Left lung (tissue), 10 donors: Measurements from ENCODE around the gene OR56A4. TPM values are rescaled to one million over a fixed set of nuclear protein-coding genes. Genes with fewer than 3 reads are reported as not detected.

Experiments used
- ATAC-seq: fragments of 200-7000 bp; cut with Tn5 transposase; one replicate; pipeline ENCODE4 v1.9.1; 2020; ENCODE audit warnings: moderate library complexity
- DNase-seq, 4 donors: peaks; one replicate each; pipeline ENCODE4 v3.0.0-alpha.2; 2013 to 2020
- H3K27ac ChIP-seq, 2 donors: fragments of 200-600 bp; sonication (generic) in 1 of 2; one replicate each; pipeline versions ENCODE4 v1.5.0 to v1.8.0; 2020 to 2021
- H3K27me3 ChIP-seq, 2 donors: fragments of 200-600 bp; sonication (generic) in 1 of 2; one replicate each; pipeline versions ENCODE4 v1.5.0 to v1.8.0; 2020 to 2021
- H3K36me3 ChIP-seq, 2 donors: fragments of 200-600 bp; sonication (generic) in 1 of 2; one replicate each; pipeline versions ENCODE4 v1.5.0 to v1.8.0; 2020 to 2021
- H3K4me1 ChIP-seq, 2 donors: fragments of 200-600 bp; one replicate each; pipeline ENCODE4 v1.8.0; 2021
- H3K4me3 ChIP-seq, 2 donors: fragments of 200-600 bp; sonication (generic) in 1 of 2; one replicate each; pipeline versions ENCODE4 v1.5.0 to v1.8.0; 2020 to 2021; ENCODE audit warnings: mild to moderate bottlenecking in 1 of 2
- H3K9me3 ChIP-seq, 2 donors: fragments of 200-600 bp; sonication (generic) in 1 of 2; one replicate each; pipeline versions ENCODE4 v1.5.0 to v1.8.0; 2020 to 2021
- intact Hi-C, 2 donors: fragments of 100-400 bp; cut with DNase I; formaldehyde crosslinking; loops; one replicate each; pipeline versions ENCODE4 v1.11.2 to v1.14.2; 2022
- polyA plus RNA-seq, 6 donors: library from polyadenylated mRNA; unstranded; fragments of 120-200 nt; gene quantifications; one replicate each; pipeline ENCODE4 v1.2.1, GENCODE V29; 2013; ENCODE audit not compliant: insufficient read length in 6 of 6
- total RNA-seq, 2 donors: library from RNA; stranded (reverse); fragmentation: NEBNext Ultra II Directional; extraction: Animal tissue kit (Norgen Biotek cat#: 25700); gene quantifications; one replicate each; pipeline ENCODE4 v1.2.1, GENCODE V29; 2021
- TF ChIP-seq, protein P1 (sequence below), 2 donors: fragments of 200-600 bp; sonication (generic) in 1 of 2; IDR thresholded peaks; one replicate each; pipeline versions ENCODE4 v1.5.0 to v1.8.0; 2021; ENCODE audit warnings: antibody characterized with exemption in 2 of 2
- donor health status: DM: no; HTN: yes; CAD: no.
- donor health status: DM: no; HTN: no; CAD: no.

The OR56A4 gene
- total and polyA plus RNA-seq, 8 donors, result 0.04 to 0.09 (median 0.06) TPM; not detected in 3

DNA sequence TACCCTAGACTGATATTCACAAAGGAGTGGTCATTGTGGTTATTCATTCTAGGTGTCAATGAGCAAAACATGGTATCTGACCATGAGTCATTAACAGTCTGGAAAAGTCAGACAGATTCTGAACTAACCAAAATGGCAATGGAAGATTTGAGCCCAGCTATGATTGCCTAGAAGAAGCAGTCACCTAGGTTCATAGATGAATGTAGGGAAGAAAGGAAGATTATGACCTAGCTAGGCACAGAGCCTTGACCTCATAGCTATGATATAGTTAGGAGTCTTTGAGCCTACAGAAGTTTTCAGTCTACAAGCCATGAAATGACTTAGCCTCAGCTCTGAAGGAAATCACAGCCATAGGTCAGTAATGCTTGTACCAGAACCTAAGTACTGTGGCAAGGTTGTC lies 351 bp downstream of the OR56A4 start:
- no peaks in the 10 kb centered on the region for H3K27me3 ChIP-seq
- H3K4me3 ChIP-seq, result no peak overlapping the region
- DNase-seq (no peak), ATAC-seq (no peak)
- no peaks in the 10 kb centered on the region for H3K4me1 ChIP-seq
- no peaks in the 10 kb centered on the region for H3K36me3 ChIP-seq
- H3K27ac ChIP-seq, result no peak overlapping the region
- no peaks in the 10 kb centered on the region for H3K9me3 ChIP-seq
- intact Hi-C loops, result no loop called here
- TF ChIP-seq, protein P1, sequence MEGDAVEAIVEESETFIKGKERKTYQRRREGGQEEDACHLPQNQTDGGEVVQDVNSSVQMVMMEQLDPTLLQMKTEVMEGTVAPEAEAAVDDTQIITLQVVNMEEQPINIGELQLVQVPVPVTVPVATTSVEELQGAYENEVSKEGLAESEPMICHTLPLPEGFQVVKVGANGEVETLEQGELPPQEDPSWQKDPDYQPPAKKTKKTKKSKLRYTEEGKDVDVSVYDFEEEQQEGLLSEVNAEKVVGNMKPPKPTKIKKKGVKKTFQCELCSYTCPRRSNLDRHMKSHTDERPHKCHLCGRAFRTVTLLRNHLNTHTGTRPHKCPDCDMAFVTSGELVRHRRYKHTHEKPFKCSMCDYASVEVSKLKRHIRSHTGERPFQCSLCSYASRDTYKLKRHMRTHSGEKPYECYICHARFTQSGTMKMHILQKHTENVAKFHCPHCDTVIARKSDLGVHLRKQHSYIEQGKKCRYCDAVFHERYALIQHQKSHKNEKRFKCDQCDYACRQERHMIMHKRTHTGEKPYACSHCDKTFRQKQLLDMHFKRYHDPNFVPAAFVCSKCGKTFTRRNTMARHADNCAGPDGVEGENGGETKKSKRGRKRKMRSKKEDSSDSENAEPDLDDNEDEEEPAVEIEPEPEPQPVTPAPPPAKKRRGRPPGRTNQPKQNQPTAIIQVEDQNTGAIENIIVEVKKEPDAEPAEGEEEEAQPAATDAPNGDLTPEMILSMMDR (IDR thresholded peaks at IDR 0.05), result no peak

DNA sequence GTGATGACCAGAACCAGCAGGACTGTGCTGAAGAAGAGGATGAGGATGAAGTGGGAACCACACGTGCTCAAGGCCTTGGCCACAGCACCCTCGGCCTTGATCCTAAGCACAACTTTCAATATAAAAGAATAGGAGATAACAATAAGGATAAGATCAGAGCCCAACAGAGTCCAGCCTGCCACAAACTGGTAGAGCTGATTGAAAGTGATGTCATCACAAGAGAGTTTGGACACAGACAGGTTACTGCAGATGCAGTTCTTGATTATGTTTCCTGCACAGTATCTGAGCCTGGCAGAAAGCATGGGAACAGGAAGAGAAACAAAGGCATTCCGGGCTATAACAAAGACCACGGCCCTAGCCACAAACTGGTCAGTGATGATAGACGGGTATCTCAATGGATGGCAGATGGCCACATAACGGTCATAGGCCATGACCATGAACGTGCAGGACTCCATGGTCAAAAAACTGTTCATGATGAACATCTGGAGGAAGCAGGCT lies 4.5 kb downstream of the OR56A4 start:
- no peak overlapping the region for H3K27ac ChIP-seq
- H3K4me1 ChIP-seq, result no peaks in the 10 kb centered on the region
- H3K36me3 ChIP-seq, result no peaks in the 10 kb centered on the region
- ATAC-seq, result no peak
- DNase-seq, result no peak
- no peaks in the 10 kb centered on the region for H3K9me3 ChIP-seq
- intact Hi-C loops, result no loop called here
- TF ChIP-seq, protein P1 (IDR thresholded peaks at IDR 0.05), result no peak
- H3K27me3 ChIP-seq, result no peaks in the 10 kb centered on the region
- no peak overlapping the region for H3K4me3 ChIP-seq

DNA sequence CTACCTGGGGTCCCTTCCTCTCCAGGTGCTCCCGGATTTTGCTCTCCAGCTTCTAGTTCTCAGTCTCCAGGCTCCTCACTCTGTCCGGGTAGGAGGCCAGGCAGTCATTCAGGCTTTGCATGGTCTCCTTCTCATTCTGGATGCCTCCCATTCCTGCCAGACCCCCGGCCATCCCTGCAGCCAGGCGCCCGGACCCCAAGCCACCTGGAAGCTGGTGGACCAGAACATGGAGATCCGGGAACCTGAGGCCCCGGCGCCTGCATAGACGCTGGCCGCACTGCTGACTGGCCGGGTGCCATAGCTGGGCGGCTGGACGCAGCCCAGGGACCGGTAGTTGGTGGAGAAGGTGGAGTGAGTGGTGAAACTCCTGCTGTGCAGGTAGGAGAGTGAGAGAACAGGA lies 12.0 kb downstream of the OR56A4 start:
- Histone ChIP-seq H3K4me3 (no peak overlapping the region), H3K27ac (no peak overlapping the region), H3K9me3 (no peaks in the 10 kb centered on the region), H3K27me3 (no peaks in the 10 kb centered on the region), H3K4me1 (no peaks in the 10 kb centered on the region), H3K36me3 (no peaks in the 10 kb centered on the region)
- DNase-seq (peak in 1 of 4 donors; percentile 65), ATAC-seq (no peak)
- intact Hi-C loops, result no loop called here
- TF ChIP-seq, protein P1 (IDR thresholded peaks at IDR 0.05), result no peak

DNA sequence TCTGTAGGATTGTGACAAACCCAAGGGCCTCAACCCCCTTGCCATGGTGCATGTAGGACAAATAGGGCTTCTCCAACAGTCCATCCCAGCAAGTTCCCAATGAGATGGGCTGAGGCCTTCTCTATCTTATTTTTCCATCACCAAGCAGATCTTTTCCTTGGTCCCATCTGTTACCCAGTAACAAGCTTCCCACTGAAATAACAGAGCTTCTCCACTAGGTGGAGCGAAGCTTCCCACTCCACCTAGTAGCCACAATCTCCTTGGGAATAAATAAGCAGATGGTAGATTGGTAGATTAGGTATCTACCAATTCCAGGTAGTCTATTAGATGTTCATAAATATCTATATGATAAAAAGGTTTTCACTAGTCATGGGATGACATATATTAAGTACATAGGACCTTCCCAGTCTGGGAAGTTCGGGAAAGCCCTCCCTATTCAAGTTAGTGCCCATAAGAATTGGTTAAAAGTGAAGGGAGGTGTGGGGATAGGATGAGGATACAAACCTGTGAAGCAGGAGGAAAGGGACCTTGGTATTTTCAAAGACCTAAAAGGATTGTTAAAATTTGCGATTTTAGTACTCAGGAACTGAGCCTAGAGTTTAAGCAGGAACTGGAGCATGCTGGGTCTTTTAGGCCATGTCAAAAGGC lies 14.0 kb downstream of the OR56A4 start:
- intact Hi-C loops, result no loop called here
- ATAC-seq (peak; percentile 61), DNase-seq (no peak)
- H3K9me3 ChIP-seq, result no peaks in the 10 kb centered on the region
- no peaks in the 10 kb centered on the region for H3K36me3 ChIP-seq
- H3K27me3 ChIP-seq, result no peaks in the 10 kb centered on the region
- no peaks in the 10 kb centered on the region for H3K4me1 ChIP-seq
- H3K27ac ChIP-seq, result no peak overlapping the region
- H3K4me3 ChIP-seq, result no peak overlapping the region
- TF ChIP-seq, protein P1 (IDR thresholded peaks at IDR 0.05), result peak; percentile 28 to 49

DNA sequence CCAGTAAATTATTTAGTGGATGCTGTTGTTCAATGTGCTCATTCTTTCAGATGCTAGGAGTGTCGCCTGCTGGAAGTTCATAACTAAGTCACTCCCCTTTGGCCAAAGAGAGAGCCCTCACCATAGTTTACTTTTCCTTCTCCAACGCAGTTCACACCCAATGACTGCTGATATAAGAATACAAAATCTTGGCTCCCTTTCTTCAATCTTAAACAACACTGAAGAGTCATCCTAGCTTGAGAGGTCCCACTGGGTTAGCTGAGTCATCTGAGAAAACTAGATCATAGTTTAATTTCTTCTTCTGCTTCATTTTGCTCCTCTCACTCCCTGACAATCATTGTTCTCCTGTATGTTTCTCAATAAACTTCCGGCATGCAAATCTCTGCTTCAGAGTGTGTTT lies 14.6 kb downstream of the OR56A4 start:
- intact Hi-C loops, result no loop called here
- Histone ChIP-seq H3K4me3 (no peak overlapping the region), H3K27ac (no peak overlapping the region), H3K27me3 (no peaks in the 10 kb centered on the region), H3K9me3 (no peaks in the 10 kb centered on the region), H3K36me3 (no peaks in the 10 kb centered on the region), H3K4me1 (no peaks in the 10 kb centered on the region)
- peak; percentile 93 for ATAC-seq
- TF ChIP-seq, protein P1 (IDR thresholded peaks at IDR 0.05), result no peak
- DNase-seq, result no peak
